ES-I3 (cell line): ENCODE results near the gene TTLL5.

Source experiments
- H3K36me3 ChIP-seq: 2 replicates; pipeline ENCODE4 v1.6.1; 2013; ENCODE audit warnings: mild to moderate bottlenecking, low read length, control low read depth, moderate library complexity; ENCODE audit not compliant: insufficient read depth
- H3K4me1 ChIP-seq: 2 replicates; pipeline ENCODE4 v1.6.1; 2013; ENCODE audit warnings: mild to moderate bottlenecking, control low read depth, low read length; ENCODE audit not compliant: insufficient read depth
- H3K9ac ChIP-seq: 2 replicates; pipeline ENCODE4 v1.6.1; 2013; ENCODE audit warnings: low read depth, mild to moderate bottlenecking, low read length, moderate library complexity
- H3K9me3 ChIP-seq: 2 replicates; pipeline ENCODE4 v1.6.1; 2013; ENCODE audit warnings: mild to moderate bottlenecking, low read length, moderate library complexity; ENCODE audit not compliant: control insufficient read depth, insufficient read depth

TTLL5 gene

DNA sequence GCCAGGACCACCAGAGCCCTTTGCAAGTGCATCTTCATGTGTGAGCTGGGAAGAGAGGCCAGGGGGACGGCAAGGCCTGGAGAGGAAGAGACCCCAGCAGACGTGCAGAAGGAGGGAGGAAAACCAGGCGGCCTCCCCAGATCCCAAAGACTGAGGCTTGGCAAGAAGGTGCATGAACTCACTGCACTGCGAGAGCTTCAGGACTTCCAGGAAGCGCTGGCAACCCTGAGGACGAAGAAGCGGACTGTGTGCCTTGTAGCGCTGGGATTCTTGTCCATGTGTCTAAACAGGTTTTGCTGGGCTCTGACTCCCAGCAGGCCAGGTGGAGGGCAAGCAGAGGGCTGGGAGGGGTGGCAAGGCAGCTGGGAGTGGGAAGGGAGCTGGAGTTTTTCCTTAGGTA, 319.8 kb downstream of the TTLL5 start:
- no peaks in the 10 kb centered on the region for H3K36me3 ChIP-seq
- peaks cover 18% of the 10 kb centered on the region; the same call in 1 of the 2 replicates for H3K4me1 ChIP-seq
- no peak overlapping the region for H3K9ac ChIP-seq
- H3K9me3 ChIP-seq, result no peaks in the 10 kb centered on the region

- Histone ChIP-seq H3K9me3 (no peaks in the 10 kb centered on the region), H3K36me3 (no peaks in the 10 kb centered on the region), H3K9ac (peak within 1 kb of the TSS; percentile 84), H3K4me1 (peaks cover 19% of the 10 kb centered on the region)
These were observed 320.6 kb downstream of the TTLL5 start, which contains the start of gene TGFB3 for GRCh38 chr14:75981426-75982265. Gene TGFB3 (minus strand): TSS chr14:75981995. CDS start chr14:75980893, 1,102 bp downstream.

DNA sequence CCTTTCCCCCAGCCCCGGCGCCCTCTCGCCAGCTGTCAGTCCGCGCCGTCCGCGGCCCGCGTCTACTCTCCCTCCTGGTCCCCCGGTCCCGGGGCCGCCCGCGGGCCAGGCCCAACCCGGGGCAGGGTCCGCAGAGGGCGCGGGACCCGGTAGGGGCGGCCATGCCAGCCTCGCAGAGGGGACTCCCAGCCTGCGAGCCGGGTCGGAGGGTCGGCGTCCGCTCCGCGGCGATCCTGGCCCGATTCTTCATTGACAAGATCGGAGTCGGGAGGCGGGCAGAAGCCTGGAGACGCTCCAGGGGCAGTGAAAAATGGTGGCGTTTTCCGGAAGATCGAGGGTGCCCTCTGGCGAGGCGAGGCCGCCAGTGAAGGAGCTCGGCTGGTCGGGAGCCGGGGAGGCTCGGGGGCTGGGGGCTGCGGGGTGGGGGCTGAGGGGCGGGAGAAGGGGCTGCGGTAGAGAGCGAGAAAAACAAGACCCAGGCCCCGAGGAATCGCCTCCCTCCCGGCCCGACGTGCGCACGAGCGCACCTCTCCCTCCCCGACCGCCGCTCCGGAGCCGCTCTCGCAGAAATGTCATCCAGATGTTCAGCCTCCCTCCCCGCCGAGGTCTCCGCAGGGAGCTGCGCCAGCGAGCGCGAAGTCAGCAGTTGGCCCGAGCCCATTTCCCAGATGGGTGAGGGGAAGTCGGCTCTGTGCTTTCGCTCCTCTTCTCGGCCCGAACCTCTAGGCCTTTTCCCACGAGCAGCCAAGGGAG, 321.4 kb downstream of the TTLL5 start:
- H3K36me3 ChIP-seq, result no peaks in the 10 kb centered on the region
- H3K9ac ChIP-seq, result peak overlapping the region; percentile 84
- H3K9me3 ChIP-seq, result no peaks in the 10 kb centered on the region
- peaks cover 15% of the 10 kb centered on the region for H3K4me1 ChIP-seq

- no peaks in the 10 kb centered on the region for H3K9me3 ChIP-seq
- H3K4me1 ChIP-seq, result peaks cover 11% of the 10 kb centered on the region
- peak overlapping the region; percentile 59 for H3K9ac ChIP-seq
- H3K36me3 ChIP-seq, result no peaks in the 10 kb centered on the region
These were observed 321.9 kb downstream of the TTLL5 start for GRCh38 chr14:75983019-75983358.

GRCh38 chr14:75984674-75985073, 323.6 kb downstream of the TTLL5 start:
- Histone ChIP-seq H3K36me3 (no peaks in the 10 kb centered on the region), H3K4me1 (peaks cover 10% of the 10 kb centered on the region; the same call in 1 of the 2 replicates), H3K9ac (no peak overlapping the region), H3K9me3 (no peaks in the 10 kb centered on the region)

GRCh38 chr14:75985618-75986438, 324.8 kb downstream of the TTLL5 start, which contains the start of gene IFT43:
Gene IFT43 (plus strand): TSS chr14:75985763. CDS start chr14:75985787, 24 bp downstream.
- Histone ChIP-seq H3K36me3 (no peaks in the 10 kb centered on the region), H3K4me1 (peaks cover 10% of the 10 kb centered on the region; the same call in 1 of the 2 replicates), H3K9me3 (no peaks in the 10 kb centered on the region), H3K9ac (peak within 1 kb of the TSS; percentile 98)

GRCh38 chr14:75986439-75986765, 325.4 kb downstream of the TTLL5 start:
- Histone ChIP-seq H3K4me1 (peaks cover 10% of the 10 kb centered on the region; the same call in 1 of the 2 replicates), H3K9me3 (no peaks in the 10 kb centered on the region), H3K36me3 (no peaks in the 10 kb centered on the region), H3K9ac (peak overlapping the region; percentile 98)

DNA sequence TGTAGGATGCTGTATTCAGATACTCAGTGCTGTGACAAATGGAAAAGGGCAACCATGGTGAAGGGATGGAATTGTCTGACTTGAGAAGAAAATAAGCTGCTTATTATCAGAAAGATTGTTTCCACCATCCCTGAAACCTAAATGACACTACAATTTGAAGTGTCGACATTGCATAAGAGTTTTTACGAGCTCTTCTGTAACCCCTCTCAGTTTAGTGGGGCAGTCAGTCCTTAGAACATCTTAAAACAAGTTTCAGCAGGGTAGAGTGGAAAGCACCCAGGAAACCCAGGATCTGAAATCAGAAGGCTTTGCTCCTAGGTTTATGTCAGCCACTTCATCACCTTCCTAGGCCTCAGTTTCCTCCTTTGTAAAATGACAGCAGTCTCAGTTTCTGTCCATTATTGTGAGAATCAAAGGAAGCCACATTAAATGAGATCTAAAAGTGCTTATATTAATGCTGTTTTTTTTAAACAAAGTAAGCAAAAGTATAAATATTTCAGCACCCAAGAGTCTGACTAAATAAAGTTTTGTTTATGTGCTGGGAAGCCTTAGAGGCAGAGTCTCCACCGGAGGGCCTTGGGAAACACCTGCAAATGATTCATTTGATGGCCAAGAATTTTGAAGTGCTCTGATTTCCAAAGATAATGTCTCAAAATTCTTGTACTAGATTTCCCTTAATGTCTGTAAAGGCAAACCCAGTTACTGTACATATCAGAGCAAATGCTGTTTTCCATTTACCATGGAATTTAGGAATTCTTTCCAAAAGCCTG, 326.3 kb downstream of the TTLL5 start:
- H3K4me1 ChIP-seq, result peaks cover 10% of the 10 kb centered on the region; the same call in 1 of the 2 replicates
- no peaks in the 10 kb centered on the region for H3K36me3 ChIP-seq
- no peaks in the 10 kb centered on the region for H3K9me3 ChIP-seq
- no peak overlapping the region for H3K9ac ChIP-seq

GRCh38 chr14:75989134-75989533, 328.1 kb downstream of the TTLL5 start:
- Histone ChIP-seq H3K36me3 (peaks cover 3% of the 10 kb centered on the region; the same call in 1 of the 2 replicates), H3K9me3 (no peaks in the 10 kb centered on the region), H3K9ac (no peak overlapping the region), H3K4me1 (peaks cover 5% of the 10 kb centered on the region; the same call in 1 of the 2 replicates)

DNA sequence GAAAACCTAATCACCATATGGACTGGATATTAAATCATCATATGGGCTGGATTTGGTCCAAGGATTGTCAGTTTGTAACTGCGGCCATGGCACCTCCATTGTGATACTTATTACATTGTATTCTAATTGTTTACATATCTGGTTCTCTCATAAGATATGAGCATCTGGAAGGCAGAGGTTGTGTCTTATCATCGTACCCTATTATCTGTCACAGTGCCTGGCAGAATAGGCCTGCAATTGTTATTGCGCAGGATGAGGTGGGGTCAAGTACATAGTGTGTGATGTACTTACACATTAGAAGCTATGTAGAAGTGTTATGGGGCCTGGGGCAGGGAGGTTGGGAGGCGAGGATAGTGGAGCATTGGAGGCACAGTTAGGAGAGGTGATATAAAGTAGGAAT, 329.3 kb downstream of the TTLL5 start:
- Histone ChIP-seq H3K36me3 (peaks cover 3% of the 10 kb centered on the region; the same call in 1 of the 2 replicates), H3K9me3 (no peaks in the 10 kb centered on the region), H3K9ac (no peak overlapping the region), H3K4me1 (peaks cover 5% of the 10 kb centered on the region; the same call in 1 of the 2 replicates)

DNA sequence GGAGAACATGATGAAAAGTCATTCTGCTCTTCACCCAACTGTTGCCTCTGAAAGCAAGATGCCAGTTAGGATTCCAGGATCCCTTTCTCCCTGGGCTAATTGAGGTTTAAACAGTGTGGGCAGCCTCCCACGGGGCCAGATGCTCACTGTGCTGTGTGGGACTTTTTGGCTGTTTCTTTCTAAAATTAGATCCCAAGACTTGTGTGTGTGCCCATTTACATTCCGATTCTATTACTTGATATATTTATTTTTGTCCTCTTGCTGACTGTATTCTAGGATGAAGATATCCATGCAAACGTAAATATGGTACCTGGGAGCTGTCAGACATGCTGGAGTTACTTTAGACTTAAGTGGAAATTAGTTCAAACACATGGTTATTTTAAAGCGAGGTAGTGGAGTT, 330.7 kb downstream of the TTLL5 start:
- H3K4me1 ChIP-seq, result peaks cover under 1% of the 10 kb centered on the region; the same call in 1 of the 2 replicates
- H3K9ac ChIP-seq, result no peak overlapping the region
- H3K9me3 ChIP-seq, result no peaks in the 10 kb centered on the region
- peaks cover 3% of the 10 kb centered on the region; the same call in 1 of the 2 replicates for H3K36me3 ChIP-seq

- Histone ChIP-seq H3K36me3 (peaks cover 3% of the 10 kb centered on the region; the same call in 1 of the 2 replicates), H3K9ac (no peak overlapping the region), H3K4me1 (no peaks in the 10 kb centered on the region), H3K9me3 (no peaks in the 10 kb centered on the region)
These were observed 332.6 kb downstream of the TTLL5 start for GRCh38 chr14:75993567-75994041.

- Histone ChIP-seq H3K9ac (no peak overlapping the region), H3K9me3 (no peaks in the 10 kb centered on the region), H3K4me1 (no peaks in the 10 kb centered on the region), H3K36me3 (peaks cover 3% of the 10 kb centered on the region; the same call in 1 of the 2 replicates)
These were observed 334.5 kb downstream of the TTLL5 start for GRCh38 chr14:75995372-75996041.
